ENCODE measurements around the gene PDZD7.

GRCh38 chr10:101038484-101038883 is 7.6 kb upstream of the PDZD7 start:
- TF ChIP-seq POLR2AphosphoS5 (IDR thresholded peaks at IDR 0.05), result no peak
- TF ChIP-seq, protein P1, sequence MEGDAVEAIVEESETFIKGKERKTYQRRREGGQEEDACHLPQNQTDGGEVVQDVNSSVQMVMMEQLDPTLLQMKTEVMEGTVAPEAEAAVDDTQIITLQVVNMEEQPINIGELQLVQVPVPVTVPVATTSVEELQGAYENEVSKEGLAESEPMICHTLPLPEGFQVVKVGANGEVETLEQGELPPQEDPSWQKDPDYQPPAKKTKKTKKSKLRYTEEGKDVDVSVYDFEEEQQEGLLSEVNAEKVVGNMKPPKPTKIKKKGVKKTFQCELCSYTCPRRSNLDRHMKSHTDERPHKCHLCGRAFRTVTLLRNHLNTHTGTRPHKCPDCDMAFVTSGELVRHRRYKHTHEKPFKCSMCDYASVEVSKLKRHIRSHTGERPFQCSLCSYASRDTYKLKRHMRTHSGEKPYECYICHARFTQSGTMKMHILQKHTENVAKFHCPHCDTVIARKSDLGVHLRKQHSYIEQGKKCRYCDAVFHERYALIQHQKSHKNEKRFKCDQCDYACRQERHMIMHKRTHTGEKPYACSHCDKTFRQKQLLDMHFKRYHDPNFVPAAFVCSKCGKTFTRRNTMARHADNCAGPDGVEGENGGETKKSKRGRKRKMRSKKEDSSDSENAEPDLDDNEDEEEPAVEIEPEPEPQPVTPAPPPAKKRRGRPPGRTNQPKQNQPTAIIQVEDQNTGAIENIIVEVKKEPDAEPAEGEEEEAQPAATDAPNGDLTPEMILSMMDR (IDR thresholded peaks at IDR 0.05 in 8 of 11, conservative IDR thresholded peaks at IDR 0.05 in 3 of 11), result no peak

Data from spleen (tissue), 7 donors.